ENCODE measurements around the gene YPEL5.

- TF ChIP-seq, protein P1, sequence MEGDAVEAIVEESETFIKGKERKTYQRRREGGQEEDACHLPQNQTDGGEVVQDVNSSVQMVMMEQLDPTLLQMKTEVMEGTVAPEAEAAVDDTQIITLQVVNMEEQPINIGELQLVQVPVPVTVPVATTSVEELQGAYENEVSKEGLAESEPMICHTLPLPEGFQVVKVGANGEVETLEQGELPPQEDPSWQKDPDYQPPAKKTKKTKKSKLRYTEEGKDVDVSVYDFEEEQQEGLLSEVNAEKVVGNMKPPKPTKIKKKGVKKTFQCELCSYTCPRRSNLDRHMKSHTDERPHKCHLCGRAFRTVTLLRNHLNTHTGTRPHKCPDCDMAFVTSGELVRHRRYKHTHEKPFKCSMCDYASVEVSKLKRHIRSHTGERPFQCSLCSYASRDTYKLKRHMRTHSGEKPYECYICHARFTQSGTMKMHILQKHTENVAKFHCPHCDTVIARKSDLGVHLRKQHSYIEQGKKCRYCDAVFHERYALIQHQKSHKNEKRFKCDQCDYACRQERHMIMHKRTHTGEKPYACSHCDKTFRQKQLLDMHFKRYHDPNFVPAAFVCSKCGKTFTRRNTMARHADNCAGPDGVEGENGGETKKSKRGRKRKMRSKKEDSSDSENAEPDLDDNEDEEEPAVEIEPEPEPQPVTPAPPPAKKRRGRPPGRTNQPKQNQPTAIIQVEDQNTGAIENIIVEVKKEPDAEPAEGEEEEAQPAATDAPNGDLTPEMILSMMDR (IDR thresholded peaks at IDR 0.05), result no peak
- TF ChIP-seq POLR2A (IDR thresholded peaks at IDR 0.05), result no peak
Measured at GRCh38 chr2:30144260-30144659, 2.5 kb upstream of the YPEL5 start.

Data from testis (tissue), 2 donors.